GM19023 (cell line): ENCODE results near the gene FBXL2.
"Not testable (repeated sequence)": the region's sequence is repeated elsewhere in the genome, so short reads cannot be mapped to it uniquely, and the experiment has no call there.

Experiments
- ATAC-seq: cut with Tn5 transposase; IDR thresholded peaks from one replicate; pipeline ENCODE4 v1.9.1; 2021; ENCODE audit warnings: mild to moderate bottlenecking, moderate library complexity; ENCODE audit not compliant: unreplicated experiment

Gene FBXL2

GRCh38 chr3:33383951-33384350, 106.7 kb downstream of the FBXL2 start:
- no peak for ATAC-seq

- no peak for ATAC-seq
These were observed 108.2 kb downstream of the FBXL2 start for GRCh38 chr3:33385423-33385822.

- ATAC-seq: no peak
These were observed 109.4 kb downstream of the FBXL2 start for GRCh38 chr3:33386631-33387030.

GRCh38 chr3:33388374-33389100, 111.3 kb downstream of the FBXL2 start:
- no peak for ATAC-seq

GRCh38 chr3:33389908-33390307, 112.7 kb downstream of the FBXL2 start:
- no peak for ATAC-seq

GRCh38 chr3:33391255-33391995, 114.2 kb downstream of the FBXL2 start:
- no peak for ATAC-seq

GRCh38 chr3:33392144-33392543, 114.9 kb downstream of the FBXL2 start:
- no peak for ATAC-seq

- ATAC-seq: no peak
These were observed 115.5 kb downstream of the FBXL2 start for GRCh38 chr3:33392703-33393125.

- no peak for ATAC-seq
These were observed 117.3 kb downstream of the FBXL2 start for GRCh38 chr3:33394403-33395054.

GRCh38 chr3:33395900-33396299, 118.7 kb downstream of the FBXL2 start:
- ATAC-seq: no peak

GRCh38 chr3:33398410-33398809, 121.2 kb downstream of the FBXL2 start:
- ATAC-seq: no peak

GRCh38 chr3:33401781-33402180, 124.5 kb downstream of the FBXL2 start:
- ATAC-seq: no peak

GRCh38 chr3:33402936-33403335, 125.7 kb downstream of the FBXL2 start:
- no peak for ATAC-seq

GRCh38 chr3:33403756-33404155, 126.5 kb downstream of the FBXL2 start:
- ATAC-seq: no peak

- not testable (repeated sequence) for ATAC-seq
These were observed 133.6 kb downstream of the FBXL2 start for GRCh38 chr3:33410816-33411215.

GRCh38 chr3:33417066-33417673, 139.9 kb downstream of the FBXL2 start:
- ATAC-seq: no peak

- no peak for ATAC-seq
These were observed 142.7 kb downstream of the FBXL2 start for GRCh38 chr3:33419948-33420347.

GRCh38 chr3:33420966-33421365, 143.7 kb downstream of the FBXL2 start:
- no peak for ATAC-seq

- no peak for ATAC-seq
These were observed 147.6 kb downstream of the FBXL2 start for GRCh38 chr3:33424606-33425452.

- ATAC-seq: no peak
These were observed 148.2 kb downstream of the FBXL2 start for GRCh38 chr3:33425453-33425852.

- ATAC-seq: no peak
These were observed 148.8 kb downstream of the FBXL2 start for GRCh38 chr3:33426068-33426467.
